IMR-90 (cell line): ENCODE data around the gene CNTRL.

Source experiments
- CHD1 ChIP-seq: IDR thresholded peaks from 2 replicates; pipeline ENCODE4 v1.6.1; 2012; ENCODE audit warnings: low read depth, low read length, improper control_type of control experiment
- CTCF ChIP-seq: conservative IDR thresholded peaks from 2 replicates; pipeline ENCODE4 v1.5.1; 2012; ENCODE audit warnings: mild to moderate bottlenecking, low read depth, low read length, improper control_type of control experiment
- POLR2A ChIP-seq: IDR thresholded peaks from 2 replicates; pipeline ENCODE4 v1.6.1; 2012; ENCODE audit warnings: mild to moderate bottlenecking, low read depth, low read length
- RFX5 ChIP-seq: IDR thresholded peaks from 2 replicates; pipeline ENCODE4 v1.8.0; 2012; ENCODE audit warnings: low read depth, mild to moderate bottlenecking, low read length, moderate library complexity
- SMC3 ChIP-seq: fragments of 150-350 bp; IDR thresholded peaks from 2 replicates; pipeline ENCODE4 v1.6.1; 2016; ENCODE audit warnings: low read depth, mild to moderate bottlenecking, antibody characterized with exemption, low read length, moderate library complexity
- TF ChIP-seq, protein P1 (sequence below): fragments of 150-350 bp; IDR thresholded peaks from 2 replicates; pipeline ENCODE4 v1.6.1; 2016; ENCODE audit warnings: low read depth, mild to moderate bottlenecking, low read length, moderate library complexity, borderline replicate concordance

DNA sequence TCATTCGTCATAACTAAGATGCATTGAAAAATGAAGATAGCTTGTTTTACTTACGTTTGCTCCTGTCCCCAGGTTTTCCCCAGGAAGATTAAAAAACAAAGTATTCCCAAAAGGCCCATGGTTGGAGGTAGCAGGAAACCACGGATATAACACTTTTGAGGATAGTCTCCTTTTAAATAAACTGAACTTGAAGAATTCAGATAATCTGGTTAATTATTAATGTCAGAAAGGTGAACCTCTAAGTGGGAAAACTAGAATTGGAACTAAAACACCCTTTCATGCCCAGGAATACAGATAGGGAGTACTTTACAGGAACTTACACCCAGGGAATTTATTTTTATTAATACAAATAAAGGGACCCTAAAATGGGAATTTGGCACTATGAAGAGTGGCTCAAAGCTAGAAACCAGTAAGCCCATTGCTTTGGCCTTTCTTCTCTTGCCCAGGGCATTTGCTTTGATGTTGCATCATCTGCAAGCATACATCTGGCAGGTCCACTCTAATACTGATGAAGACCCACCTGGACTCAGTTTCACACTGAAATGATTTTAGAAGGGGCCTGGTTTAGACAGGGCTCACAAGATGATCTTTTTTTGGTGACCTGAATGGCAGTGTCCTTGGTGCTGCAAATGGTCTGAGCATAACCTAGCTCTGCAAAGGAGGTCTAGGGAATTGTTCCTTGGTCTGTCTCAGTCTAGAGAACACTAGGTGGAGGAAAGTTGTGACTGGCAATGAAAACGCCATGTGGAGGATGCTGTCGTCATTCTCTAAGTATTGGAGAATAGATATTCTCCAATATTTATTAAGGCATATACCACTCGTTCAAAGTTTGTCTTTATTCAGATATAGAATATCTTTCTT is 24.4 kb upstream of the CNTRL start, which contains the start of gene C5:
- TF ChIP-seq POLR2A, result no peak
- no peak for TF ChIP-seq SMC3
- no peak for TF ChIP-seq CTCF
- no peak for TF ChIP-seq RFX5
- TF ChIP-seq, protein P1, sequence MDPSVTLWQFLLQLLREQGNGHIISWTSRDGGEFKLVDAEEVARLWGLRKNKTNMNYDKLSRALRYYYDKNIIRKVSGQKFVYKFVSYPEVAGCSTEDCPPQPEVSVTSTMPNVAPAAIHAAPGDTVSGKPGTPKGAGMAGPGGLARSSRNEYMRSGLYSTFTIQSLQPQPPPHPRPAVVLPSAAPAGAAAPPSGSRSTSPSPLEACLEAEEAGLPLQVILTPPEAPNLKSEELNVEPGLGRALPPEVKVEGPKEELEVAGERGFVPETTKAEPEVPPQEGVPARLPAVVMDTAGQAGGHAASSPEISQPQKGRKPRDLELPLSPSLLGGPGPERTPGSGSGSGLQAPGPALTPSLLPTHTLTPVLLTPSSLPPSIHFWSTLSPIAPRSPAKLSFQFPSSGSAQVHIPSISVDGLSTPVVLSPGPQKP, result no peak
- no peak for TF ChIP-seq CHD1
